Muscle layer of colon (tissue), 2 donors: ENCODE measurements around the gene FAIM2.

Experiments used
- H3K27ac ChIP-seq: one replicate; pipeline ENCODE4 v1.7.0; 2013; ENCODE audit warnings: low read depth, mild to moderate bottlenecking, low read length, moderate library complexity
- H3K27me3 ChIP-seq, 2 donors: one replicate each; pipeline ENCODE4 v1.7.0; 2013; ENCODE audit warnings: low read length in 2 of 2, mild to moderate bottlenecking in 2 of 2; ENCODE audit not compliant: insufficient read depth in 2 of 2, control insufficient read depth in 1 of 2
- H3K36me3 ChIP-seq: one replicate; pipeline ENCODE4 v1.7.0; 2013; ENCODE audit warnings: mild to moderate bottlenecking, low read length; ENCODE audit not compliant: insufficient read depth
- H3K4me1 ChIP-seq: one replicate; pipeline ENCODE4 v1.7.0; 2013; ENCODE audit warnings: mild to moderate bottlenecking, low read length; ENCODE audit not compliant: insufficient read depth
- H3K4me3 ChIP-seq, 2 donors: one replicate each; pipeline ENCODE4 v1.7.0; 2013; ENCODE audit warnings: low read length in 2 of 2, low read depth in 1 of 2, mild to moderate bottlenecking in 1 of 2, moderate library complexity in 1 of 2
- H3K9ac ChIP-seq: one replicate; pipeline ENCODE4 v1.7.0; 2013; ENCODE audit warnings: low read length
- H3K9me3 ChIP-seq: one replicate; pipeline ENCODE4 v1.7.0; 2013; ENCODE audit warnings: mild to moderate bottlenecking, low read length
- donor health status: abdominal sarcoma.
- donor health status: Adenocarcinoma of cecum.

FAIM2 gene

DNA sequence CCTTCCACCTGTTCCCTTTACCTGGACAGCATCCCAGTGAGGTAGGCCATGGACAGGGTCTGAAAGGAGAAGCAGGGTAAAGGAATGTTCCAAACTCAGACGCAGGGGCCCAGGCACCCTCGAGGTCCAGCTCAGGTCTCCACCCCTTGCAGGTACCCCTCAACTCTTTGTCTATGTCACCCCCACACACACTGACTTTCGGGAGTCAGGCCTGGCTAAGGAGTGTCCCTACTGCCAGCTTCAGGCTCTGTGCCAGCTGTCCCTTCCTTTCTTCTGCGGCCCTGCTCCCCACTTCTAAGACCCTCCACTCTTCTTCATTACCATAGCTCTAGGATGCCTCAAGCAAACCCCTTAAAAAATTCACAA is 13.6 kb downstream of the FAIM2 start:
- Histone ChIP-seq H3K9ac (no peak overlapping the region), H3K27me3 (peaks cover 0 to 9% of the 10 kb centered on the region in 2 donors), H3K4me3 (no peak overlapping the region), H3K27ac (no peak overlapping the region), H3K4me1 (no peaks in the 10 kb centered on the region), H3K36me3 (no peaks in the 10 kb centered on the region), H3K9me3 (no peaks in the 10 kb centered on the region)

DNA sequence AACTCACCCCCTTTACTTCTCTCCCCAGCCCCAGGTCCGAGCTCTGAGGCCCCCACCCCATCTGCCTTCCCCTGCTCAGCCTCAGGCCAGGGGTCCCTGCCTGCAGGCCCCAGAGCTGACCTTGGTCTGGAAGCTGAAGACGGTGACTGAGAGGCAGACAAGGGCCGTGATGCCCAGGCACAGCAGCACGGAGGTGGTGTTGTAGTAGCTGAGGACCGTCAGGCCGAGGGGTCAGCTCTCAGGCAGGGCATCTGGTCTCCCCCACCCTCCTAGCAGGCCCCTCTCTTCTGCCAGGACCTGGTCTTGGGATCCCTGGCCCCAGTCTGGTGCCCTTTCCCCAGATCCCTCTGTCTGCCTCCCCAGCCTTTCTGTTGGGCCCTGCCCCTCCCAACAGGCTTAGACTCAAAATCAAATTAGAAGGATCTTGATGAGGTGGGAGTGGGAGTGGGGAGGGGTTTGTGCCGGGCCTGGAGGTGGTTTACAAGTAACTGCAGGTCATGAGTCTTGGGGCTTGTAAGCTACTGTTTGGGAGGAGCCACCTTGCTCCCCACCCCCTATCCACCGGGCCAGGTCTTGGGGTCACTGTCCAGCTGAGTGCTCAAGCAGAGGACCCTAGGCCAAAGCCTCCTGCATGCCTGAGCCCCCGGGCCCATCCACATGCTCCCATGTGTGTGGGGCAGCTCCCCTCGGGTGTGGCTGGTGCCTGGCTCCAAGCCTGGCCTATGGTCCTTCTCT is 14.2 kb downstream of the FAIM2 start:
- Histone ChIP-seq H3K9ac (no peak overlapping the region), H3K27ac (no peak overlapping the region), H3K4me3 (no peak overlapping the region), H3K9me3 (no peaks in the 10 kb centered on the region), H3K27me3 (peaks cover 0 to 9% of the 10 kb centered on the region in 2 donors), H3K4me1 (no peaks in the 10 kb centered on the region), H3K36me3 (no peaks in the 10 kb centered on the region)

GRCh38 chr12:49888461-49889151 is 15.1 kb downstream of the FAIM2 start:
- Histone ChIP-seq H3K36me3 (no peaks in the 10 kb centered on the region), H3K9me3 (no peaks in the 10 kb centered on the region), H3K4me3 (no peak overlapping the region), H3K27me3 (peaks cover 0 to 9% of the 10 kb centered on the region in 2 donors), H3K9ac (no peak overlapping the region), H3K27ac (no peak overlapping the region), H3K4me1 (no peaks in the 10 kb centered on the region)

GRCh38 chr12:49887536-49888401 is 15.9 kb downstream of the FAIM2 start:
- Histone ChIP-seq H3K9me3 (no peaks in the 10 kb centered on the region), H3K27ac (no peak overlapping the region), H3K36me3 (no peaks in the 10 kb centered on the region), H3K9ac (no peak overlapping the region), H3K4me1 (no peaks in the 10 kb centered on the region), H3K4me3 (no peak overlapping the region), H3K27me3 (peaks cover 0 to 9% of the 10 kb centered on the region in 2 donors)

DNA sequence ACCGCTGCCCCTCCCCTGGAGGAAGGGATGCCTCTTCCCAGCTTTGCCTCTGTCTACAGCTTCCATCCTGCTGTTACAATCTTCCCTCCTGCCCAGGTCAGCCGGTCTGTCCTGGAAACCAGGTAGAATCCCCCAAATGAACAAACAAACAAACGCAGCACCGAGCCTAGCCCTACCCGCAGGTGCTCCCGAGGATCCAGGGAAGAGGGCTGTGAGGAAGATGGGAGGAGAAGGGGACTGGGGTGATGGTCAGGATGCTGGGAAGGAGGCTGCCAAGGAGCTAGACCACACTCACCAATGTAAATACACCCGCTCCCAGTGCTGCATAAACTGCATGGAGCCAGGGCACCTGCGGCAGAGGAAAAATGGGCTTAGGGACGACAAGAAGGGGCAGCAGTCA is 16.6 kb downstream of the FAIM2 start:
- Histone ChIP-seq H3K4me1 (no peaks in the 10 kb centered on the region), H3K9me3 (no peaks in the 10 kb centered on the region), H3K27ac (no peak overlapping the region), H3K9ac (no peak overlapping the region), H3K4me3 (no peak overlapping the region), H3K27me3 (peaks cover 0 to 9% of the 10 kb centered on the region in 2 donors), H3K36me3 (no peaks in the 10 kb centered on the region)

- Histone ChIP-seq H3K36me3 (no peaks in the 10 kb centered on the region), H3K27me3 (peaks cover 0 to 9% of the 10 kb centered on the region in 2 donors), H3K4me3 (no peak overlapping the region), H3K27ac (no peak overlapping the region), H3K9me3 (no peaks in the 10 kb centered on the region), H3K9ac (no peak overlapping the region), H3K4me1 (no peaks in the 10 kb centered on the region)
Observed at GRCh38 chr12:49885663-49886461, 17.8 kb downstream of the FAIM2 start.

DNA sequence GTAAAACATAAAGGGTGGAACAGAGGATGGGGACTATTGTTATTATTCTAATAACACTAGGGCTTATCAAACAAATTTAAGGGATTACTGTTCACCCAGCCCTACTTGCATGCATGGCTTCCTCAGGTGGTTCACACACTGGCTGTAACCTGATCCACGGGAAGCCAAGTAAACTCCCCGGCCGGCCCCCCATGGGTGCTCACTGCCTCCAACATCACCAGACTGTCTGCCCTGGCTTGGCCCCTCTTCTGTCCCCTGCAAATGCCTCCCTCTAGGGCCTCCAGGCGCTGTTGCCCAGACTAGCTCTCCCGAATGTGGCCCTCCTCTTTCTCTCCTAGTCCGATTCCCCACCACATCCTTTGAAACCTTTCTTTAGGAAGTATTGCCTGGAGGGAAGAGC is 18.6 kb downstream of the FAIM2 start:
- no peaks in the 10 kb centered on the region for H3K4me1 ChIP-seq
- H3K9ac ChIP-seq: no peak overlapping the region
- H3K9me3 ChIP-seq: no peaks in the 10 kb centered on the region
- no peaks in the 10 kb centered on the region for H3K36me3 ChIP-seq
- peaks cover 0 to 9% of the 10 kb centered on the region in 2 donors for H3K27me3 ChIP-seq
- H3K4me3 ChIP-seq: no peak overlapping the region
- H3K27ac ChIP-seq: no peak overlapping the region

DNA sequence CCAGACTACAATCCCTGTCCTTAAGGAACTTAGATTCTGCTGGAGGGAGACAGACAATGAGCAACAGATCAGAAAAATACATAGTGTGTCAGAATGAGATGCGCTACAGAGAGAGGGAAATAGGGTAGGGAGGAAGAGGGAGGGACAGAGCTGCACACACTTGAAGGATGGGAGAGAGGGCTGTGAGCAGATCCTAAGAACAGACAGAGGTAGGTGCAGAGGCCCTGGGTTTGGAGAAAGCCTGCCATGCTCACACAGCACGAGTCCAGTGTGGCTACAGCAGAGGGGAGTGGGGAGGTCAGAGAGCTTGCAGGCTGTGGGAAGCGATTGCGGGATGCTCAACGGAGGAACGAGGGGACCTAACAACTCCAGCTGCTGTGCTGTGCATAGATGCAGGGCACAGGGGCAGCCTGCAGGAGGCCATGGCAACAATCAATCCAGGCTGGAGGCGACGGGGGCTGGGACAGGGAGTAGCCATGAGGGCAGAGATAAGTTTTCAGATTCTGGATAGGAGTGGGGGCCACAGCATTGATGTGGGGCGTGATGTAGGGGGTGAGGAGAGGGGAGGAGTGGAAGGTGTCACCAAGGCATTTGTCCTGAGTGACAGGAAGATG is 20.7 kb downstream of the FAIM2 start:
- Histone ChIP-seq H3K9ac (no peak overlapping the region), H3K4me1 (no peaks in the 10 kb centered on the region), H3K36me3 (no peaks in the 10 kb centered on the region), H3K27ac (no peak overlapping the region), H3K27me3 (peaks cover 0 to 3% of the 10 kb centered on the region in 2 donors), H3K9me3 (no peaks in the 10 kb centered on the region), H3K4me3 (no peak overlapping the region)

DNA sequence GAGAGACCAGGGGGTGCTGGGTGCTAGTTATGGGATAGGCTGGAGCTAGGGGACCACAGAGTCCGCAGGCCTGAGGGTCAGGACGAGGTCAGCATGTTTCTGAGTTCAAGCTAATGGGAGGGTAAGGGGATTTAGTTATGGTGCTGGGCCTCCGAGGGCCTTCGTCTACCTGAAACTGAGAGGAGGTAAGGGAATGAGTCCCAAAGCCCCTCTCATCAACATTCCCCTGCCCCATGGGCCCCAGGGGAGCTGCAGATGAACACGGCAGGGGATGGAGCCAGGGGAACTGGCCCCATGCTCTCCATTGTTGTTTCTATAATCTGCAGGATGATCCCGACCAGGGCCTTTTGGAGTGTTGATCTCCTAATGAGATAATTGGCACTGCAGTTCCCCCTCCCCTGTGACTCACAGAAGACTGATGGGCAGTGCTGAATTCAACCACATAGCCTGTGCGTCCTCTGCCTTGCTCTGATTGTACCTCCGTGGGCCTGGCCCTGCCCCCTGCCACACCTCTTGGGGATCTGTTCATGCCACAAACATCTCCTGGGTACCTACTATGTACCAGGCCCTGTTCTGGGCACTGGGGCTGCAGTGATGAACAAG is 21.4 kb downstream of the FAIM2 start:
- H3K27ac ChIP-seq: no peak overlapping the region
- no peak overlapping the region for H3K4me3 ChIP-seq
- peaks cover 0 to 3% of the 10 kb centered on the region in 2 donors for H3K27me3 ChIP-seq
- no peaks in the 10 kb centered on the region for H3K36me3 ChIP-seq
- no peak overlapping the region for H3K9ac ChIP-seq
- no peaks in the 10 kb centered on the region for H3K9me3 ChIP-seq
- H3K4me1 ChIP-seq: no peaks in the 10 kb centered on the region

GRCh38 chr12:49881415-49882247 is 22.1 kb downstream of the FAIM2 start:
- no peak overlapping the region for H3K27ac ChIP-seq
- no peaks in the 10 kb centered on the region for H3K4me1 ChIP-seq
- no peak overlapping the region for H3K9ac ChIP-seq
- H3K27me3 ChIP-seq: peaks cover 0 to 3% of the 10 kb centered on the region in 2 donors
- no peaks in the 10 kb centered on the region for H3K36me3 ChIP-seq
- H3K4me3 ChIP-seq: no peak overlapping the region
- no peaks in the 10 kb centered on the region for H3K9me3 ChIP-seq
